Measurements from ENCODE around the gene PHF11.

Gene PHF11

DNA sequence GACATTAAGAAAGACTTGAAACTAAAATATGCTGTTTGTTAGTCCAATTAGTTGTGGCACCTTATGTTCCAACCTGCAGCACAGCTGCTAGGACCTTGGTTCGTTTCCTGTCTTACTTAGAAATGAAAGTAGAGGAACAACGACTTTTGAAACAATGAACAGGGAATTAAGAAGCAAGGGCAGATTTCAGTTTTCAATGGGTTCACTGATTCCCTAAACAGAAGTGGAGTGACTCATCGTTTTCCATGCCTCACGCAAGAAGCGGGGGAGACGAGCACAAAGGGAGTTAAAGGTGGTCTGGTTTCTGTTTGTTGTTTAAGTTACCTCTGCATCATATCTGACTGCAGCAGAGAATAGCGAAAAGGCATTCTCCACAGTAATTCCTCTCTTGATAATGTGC is 44.8 kb downstream of the PHF11 start:
- H3K4me3 ChIP-seq (ENCODE audit: low read depth, low read length): no peak overlapping the region
- TF ChIP-seq, protein P1, sequence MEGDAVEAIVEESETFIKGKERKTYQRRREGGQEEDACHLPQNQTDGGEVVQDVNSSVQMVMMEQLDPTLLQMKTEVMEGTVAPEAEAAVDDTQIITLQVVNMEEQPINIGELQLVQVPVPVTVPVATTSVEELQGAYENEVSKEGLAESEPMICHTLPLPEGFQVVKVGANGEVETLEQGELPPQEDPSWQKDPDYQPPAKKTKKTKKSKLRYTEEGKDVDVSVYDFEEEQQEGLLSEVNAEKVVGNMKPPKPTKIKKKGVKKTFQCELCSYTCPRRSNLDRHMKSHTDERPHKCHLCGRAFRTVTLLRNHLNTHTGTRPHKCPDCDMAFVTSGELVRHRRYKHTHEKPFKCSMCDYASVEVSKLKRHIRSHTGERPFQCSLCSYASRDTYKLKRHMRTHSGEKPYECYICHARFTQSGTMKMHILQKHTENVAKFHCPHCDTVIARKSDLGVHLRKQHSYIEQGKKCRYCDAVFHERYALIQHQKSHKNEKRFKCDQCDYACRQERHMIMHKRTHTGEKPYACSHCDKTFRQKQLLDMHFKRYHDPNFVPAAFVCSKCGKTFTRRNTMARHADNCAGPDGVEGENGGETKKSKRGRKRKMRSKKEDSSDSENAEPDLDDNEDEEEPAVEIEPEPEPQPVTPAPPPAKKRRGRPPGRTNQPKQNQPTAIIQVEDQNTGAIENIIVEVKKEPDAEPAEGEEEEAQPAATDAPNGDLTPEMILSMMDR (IDR thresholded peaks at IDR 0.05; ENCODE audit: control insufficient read depth, extremely low read depth, insufficient read depth): no peak
- no peak for DNase-seq (ENCODE audit: low read depth)

DNA sequence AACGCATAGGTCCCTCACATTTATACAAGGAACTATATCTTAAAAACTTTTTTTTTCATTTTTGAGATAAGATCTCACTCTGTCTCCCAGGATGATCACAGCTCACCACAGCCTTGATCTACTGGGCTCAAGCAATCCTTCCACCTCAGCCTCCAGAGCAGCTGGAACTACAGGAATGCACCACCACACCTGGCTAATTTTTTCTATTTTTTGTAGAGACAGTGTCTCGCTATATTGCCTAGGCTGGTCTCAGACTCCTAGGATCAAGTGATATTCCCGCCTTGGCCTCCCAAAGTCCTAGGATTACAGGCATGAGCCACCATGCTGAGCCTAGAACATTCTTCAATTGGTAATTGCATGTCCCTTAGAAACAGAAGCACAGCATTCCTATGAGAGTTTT is 47.9 kb downstream of the PHF11 start:
- H3K4me3 ChIP-seq (ENCODE audit: low read depth, low read length): no peak overlapping the region
- no peak for DNase-seq (ENCODE audit: low read depth)
- TF ChIP-seq, protein P1 (IDR thresholded peaks at IDR 0.05; ENCODE audit: control insufficient read depth, extremely low read depth, insufficient read depth): no peak

- TF ChIP-seq, protein P1 (IDR thresholded peaks at IDR 0.05; ENCODE audit: control insufficient read depth, extremely low read depth, insufficient read depth): no peak
- no peak for DNase-seq (ENCODE audit: low read depth)
- no peak overlapping the region for H3K4me3 ChIP-seq (ENCODE audit: low read depth, low read length)
Measured at GRCh38 chr13:49545661-49546060, 49.9 kb downstream of the PHF11 start.

GRCh38 chr13:49546561-49546960 is 50.8 kb downstream of the PHF11 start:
- DNase-seq (ENCODE audit: low read depth): no peak
- TF ChIP-seq, protein P1 (IDR thresholded peaks at IDR 0.05; ENCODE audit: control insufficient read depth, extremely low read depth, insufficient read depth): no peak
- H3K4me3 ChIP-seq (ENCODE audit: low read depth, low read length): no peak overlapping the region

DNA sequence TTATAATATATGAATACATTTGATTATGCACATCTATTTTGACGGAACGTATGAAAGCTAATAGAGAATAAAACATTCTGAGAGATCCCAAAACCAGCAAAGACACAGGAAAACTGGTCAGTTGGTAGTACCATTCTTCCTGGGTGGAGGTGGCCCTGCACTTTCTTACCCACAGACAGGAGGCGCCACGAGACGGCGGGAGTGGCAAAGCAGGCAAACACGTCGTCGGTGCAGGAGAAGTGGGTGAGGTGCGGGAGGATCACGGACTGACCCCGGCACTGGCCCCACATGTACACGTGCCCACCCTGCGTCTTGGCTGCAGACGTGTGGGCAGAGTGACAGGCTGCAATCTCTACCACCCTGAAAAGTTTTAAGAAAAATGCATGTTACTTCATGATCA is 53.5 kb downstream of the PHF11 start:
- DNase-seq (ENCODE audit: low read depth): no peak
- TF ChIP-seq, protein P1 (IDR thresholded peaks at IDR 0.05; ENCODE audit: control insufficient read depth, extremely low read depth, insufficient read depth): no peak
- H3K4me3 ChIP-seq (ENCODE audit: low read depth, low read length): no peak overlapping the region

DNA sequence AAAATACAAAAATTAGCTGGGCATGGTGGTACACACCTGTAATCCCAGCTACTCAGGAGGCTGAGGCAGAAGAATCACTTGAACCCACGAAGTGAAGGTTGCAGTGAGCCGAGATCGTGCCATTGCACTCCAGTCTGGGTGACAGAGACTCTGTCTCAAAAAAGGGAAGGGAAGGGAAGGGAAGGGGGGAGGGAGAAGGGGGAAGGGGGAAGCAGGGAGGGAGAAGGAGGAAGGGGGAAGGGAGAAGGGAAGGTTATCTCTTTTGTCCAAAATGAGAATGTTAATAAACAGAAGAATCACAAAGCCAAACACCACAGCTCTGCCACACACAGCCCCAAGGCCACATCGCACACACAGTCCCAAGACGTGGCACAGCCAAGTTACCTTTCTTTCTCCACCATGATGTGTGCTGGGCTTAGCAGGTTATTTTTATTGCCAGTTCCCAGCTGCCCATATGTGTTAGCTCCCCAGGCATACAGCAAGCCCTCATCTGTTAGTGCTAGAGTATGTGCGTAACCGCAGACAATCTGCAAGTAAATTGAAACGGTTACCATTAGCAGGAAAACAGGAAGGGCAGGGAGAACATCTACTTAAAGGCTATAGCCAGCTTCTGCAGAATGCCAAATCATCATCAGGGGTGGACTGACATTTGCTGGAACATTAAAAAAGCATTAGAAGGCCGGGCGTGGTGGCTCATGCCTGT is 55.3 kb downstream of the PHF11 start:
- no peak overlapping the region for H3K4me3 ChIP-seq (ENCODE audit: low read depth, low read length)
- DNase-seq (ENCODE audit: low read depth): no peak
- TF ChIP-seq, protein P1 (IDR thresholded peaks at IDR 0.05; ENCODE audit: control insufficient read depth, extremely low read depth, insufficient read depth): no peak

DNA sequence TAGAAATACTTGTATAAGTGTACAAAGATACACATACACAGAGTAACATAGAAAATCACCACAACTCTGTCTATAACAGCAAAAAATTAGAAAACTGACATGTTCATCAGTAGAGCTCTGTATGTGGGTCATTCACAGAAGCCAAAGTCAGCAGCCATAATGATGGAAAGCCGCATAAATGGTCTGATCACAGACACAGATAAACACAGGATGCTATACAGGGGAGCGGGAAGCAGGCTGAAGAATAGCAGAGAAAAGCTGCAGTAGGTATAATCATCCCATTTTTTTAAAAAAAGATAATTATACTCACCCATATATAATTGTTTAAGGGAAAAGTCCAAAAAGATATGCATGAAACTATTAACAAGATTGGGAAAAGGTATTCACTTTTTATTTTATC is 58.1 kb downstream of the PHF11 start:
- no peak overlapping the region for H3K4me3 ChIP-seq (ENCODE audit: low read depth, low read length)
- DNase-seq (ENCODE audit: low read depth): no peak
- TF ChIP-seq, protein P1 (IDR thresholded peaks at IDR 0.05; ENCODE audit: control insufficient read depth, extremely low read depth, insufficient read depth): no peak
